GM12865 (cell line): Measurements from ENCODE around the gene SPRED3.
A peak's percentile ranks its signal among the peaks of the same experiment; 100 is the strongest.
"Not testable (repeated sequence)": the region's sequence is repeated elsewhere in the genome, so short reads cannot be mapped to it uniquely, and the experiment has no call there.

Source experiments
- DNase-seq: peaks from one replicate; pipeline ENCODE4 v3.0.0; 2010; ENCODE audit warnings: low read depth
- H3K4me3 ChIP-seq: 2 replicates; pipeline ENCODE4 v1.5.1; 2011; ENCODE audit warnings: mild to moderate bottlenecking, low read depth, low read length, control low read depth
- TF ChIP-seq, protein P1 (sequence below): IDR thresholded peaks from 2 replicates; pipeline ENCODE4 v1.5.1; 2011; ENCODE audit warnings: low read length, control low read depth, low read depth, inconsistent platforms; ENCODE audit not compliant: insufficient read depth; ENCODE audit errors: missing control alignments

The SPRED3 gene

DNA sequence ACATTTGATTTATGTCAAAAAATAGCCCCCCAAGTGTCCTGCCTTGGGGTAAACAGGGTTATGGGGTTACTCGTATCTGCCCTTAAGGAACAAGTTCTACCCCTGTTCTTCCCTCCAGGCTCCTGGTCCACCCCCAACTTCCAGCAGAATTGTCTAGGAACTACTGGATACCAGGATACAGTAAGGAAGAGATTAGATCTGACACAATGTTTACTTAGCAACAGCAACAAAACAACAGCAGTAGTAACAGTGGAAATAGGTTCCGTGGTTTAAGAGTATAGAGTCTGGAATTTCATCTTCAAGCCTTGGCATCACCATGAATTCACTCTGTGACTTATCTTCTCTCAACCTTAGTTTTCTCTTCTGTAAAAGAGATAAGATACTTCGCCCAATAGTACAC lies 12.7 kb downstream of the SPRED3 start:
- no peak overlapping the region for H3K4me3 ChIP-seq
- TF ChIP-seq, protein P1, sequence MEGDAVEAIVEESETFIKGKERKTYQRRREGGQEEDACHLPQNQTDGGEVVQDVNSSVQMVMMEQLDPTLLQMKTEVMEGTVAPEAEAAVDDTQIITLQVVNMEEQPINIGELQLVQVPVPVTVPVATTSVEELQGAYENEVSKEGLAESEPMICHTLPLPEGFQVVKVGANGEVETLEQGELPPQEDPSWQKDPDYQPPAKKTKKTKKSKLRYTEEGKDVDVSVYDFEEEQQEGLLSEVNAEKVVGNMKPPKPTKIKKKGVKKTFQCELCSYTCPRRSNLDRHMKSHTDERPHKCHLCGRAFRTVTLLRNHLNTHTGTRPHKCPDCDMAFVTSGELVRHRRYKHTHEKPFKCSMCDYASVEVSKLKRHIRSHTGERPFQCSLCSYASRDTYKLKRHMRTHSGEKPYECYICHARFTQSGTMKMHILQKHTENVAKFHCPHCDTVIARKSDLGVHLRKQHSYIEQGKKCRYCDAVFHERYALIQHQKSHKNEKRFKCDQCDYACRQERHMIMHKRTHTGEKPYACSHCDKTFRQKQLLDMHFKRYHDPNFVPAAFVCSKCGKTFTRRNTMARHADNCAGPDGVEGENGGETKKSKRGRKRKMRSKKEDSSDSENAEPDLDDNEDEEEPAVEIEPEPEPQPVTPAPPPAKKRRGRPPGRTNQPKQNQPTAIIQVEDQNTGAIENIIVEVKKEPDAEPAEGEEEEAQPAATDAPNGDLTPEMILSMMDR, result no peak
- DNase-seq, result no peak

DNA sequence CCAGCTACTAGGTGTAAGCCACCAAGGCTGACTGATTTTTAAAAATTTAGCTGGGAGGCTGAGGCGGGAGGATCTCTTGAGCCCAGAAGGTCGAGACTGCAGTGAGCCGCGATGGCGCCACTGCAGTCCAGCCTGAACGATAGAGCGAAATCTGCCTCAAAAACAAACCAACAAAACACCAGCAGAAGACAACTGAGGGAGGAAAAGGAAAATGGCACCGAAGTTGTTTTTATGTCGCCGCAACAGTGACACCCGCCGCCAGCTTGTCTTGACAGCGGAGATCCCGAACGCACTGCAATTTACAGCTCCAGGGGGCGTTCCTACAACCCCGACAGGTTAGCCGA lies 14.1 kb downstream of the SPRED3 start:
- no peak for DNase-seq
- H3K4me3 ChIP-seq, result peak overlapping the region; percentile 58

DNA sequence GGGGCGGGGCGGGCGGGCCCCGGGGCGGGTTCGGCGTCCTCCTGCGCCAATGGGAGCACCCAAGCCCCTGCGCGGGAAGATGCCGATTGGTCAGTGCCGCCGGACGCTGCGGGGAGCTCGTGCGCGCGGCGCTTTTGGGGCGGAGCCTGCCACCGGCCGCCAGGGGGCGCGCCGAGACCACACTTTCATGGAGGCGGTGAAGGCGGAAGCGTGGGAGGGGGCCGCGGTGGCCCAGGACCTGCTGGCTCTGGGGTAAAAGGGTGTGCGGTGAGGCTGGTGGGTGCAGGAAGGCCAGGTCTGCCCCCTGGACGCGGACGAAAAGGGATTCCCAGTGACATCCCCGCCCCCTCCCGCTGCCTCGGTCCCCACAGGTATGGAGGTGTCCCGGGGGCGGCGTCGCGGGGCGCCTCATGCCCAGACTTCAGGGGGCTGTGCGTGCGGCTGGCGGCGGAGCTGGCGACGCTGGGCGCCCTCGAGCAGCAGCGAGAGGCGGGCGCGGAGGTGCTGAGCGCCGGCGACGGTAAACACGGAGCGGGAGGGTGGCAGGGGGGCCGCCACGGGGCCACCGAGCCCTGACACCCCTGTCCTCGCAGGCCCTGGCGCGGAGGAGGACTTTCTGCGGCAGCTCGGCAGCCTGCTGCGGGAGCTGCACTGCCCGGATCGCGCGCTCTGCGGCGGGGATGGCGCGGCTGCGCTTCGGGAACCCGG lies 14.6 kb downstream of the SPRED3 start, which contains the start of gene FAM98C:
Gene FAM98C, plus strand, starts transcription at position 127 of the 708 bp plus-strand sequence. Its CDS starts 61 bp downstream, at position 188.
- peak within 1 kb of the TSS; percentile 95 for H3K4me3 ChIP-seq
- TF ChIP-seq, protein P1, result peak; percentile 89
- DNase-seq, result peak; percentile 99

More for the DNA sequence above, 14.1 kb downstream of the SPRED3 start:
- TF ChIP-seq, protein P1, result no peak

DNA sequence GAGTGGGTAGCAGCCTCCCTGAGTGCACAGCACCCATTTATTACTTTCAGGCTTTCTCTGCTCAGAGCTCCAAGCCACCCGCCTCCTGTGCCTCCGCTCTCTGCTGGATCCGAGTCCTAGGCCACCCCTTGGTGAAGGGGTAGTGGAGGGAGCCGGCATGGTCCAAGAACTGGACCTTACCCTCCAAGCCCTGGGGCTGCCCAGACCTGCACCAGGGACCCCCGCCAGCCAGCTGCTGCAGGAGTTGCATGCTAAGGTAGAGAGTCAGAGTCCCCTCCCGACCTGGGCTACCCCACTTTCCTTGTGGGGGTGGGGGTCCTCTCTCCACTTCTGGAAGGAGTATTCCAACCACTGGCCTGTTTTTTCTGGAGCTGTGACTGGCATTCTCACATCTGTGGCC lies 16.4 kb downstream of the SPRED3 start:
- no peak overlapping the region for H3K4me3 ChIP-seq
- TF ChIP-seq, protein P1, result no peak
- DNase-seq, result no peak

DNA sequence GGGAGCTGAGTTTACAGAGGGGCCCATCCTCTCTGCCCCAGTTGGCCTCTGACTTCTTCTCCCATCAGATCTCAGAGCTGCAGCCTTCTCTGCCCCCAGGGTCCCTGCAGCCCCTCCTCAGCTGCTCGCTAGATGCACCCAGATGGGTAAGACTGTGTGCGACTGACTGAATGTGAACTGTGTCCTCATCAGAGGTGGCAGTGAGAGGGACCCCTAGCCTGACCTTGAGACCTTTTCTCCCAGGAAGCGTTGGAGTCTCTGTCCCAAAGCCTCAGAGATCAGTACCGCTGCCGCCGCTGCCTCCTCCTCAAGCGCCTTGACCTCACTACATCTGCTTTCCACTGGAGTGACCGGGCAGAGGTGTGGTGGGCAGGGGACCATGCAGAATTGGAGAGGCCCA lies 16.8 kb downstream of the SPRED3 start:
- DNase-seq, result no peak
- no peak overlapping the region for H3K4me3 ChIP-seq
- TF ChIP-seq, protein P1, result no peak

DNA sequence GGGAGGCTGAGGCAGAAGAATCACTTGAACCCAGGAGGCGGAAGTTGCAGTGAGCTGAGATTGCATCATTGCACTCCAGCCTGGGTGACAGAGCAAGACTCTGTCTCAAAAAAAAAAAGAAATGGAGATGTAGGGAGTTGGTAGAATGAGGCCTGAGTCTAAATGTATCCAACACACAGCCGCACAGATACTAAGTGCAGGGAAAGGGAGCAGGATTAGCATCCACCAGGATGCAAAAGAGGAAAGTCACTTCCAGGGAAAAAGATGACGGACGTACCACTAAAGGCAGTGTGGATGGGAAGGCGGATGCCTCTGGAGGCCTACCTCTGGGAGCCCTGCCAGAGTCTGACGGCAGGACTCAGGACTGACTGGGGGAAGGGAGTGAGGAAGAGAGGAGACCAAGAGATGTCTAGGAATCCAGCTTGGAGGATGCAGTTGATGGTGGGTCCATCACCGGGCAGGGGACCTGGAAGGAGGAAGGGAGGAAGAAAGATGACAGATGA lies 21.2 kb downstream of the SPRED3 start:
- no peak for DNase-seq
- TF ChIP-seq, protein P1, result no peak
- no peak overlapping the region for H3K4me3 ChIP-seq

DNA sequence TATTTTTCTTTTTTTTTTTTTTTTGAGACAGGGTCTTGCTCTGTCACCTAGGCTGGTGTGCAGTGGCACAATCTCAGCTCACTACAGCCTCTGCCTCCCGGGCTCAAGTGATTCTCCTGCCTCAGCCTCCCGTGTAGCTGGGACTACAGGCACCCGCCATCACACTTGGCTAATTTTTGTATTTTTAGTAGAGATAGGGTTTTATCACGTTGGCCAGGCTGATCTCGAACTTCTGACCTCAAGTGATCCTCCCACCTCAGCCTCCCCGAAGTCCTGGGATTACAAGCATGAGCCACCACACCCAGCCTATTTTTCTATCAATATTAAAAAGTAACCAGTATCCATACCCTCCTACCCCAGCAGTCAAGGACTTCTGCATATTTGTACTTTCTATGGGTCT lies 21.9 kb downstream of the SPRED3 start:
- H3K4me3 ChIP-seq, DNase-seq: not testable (repeated sequence)
